Articular chondrocyte of knee joint (primary cell): ENCODE data around the gene C1QTNF7. TPM values are rescaled to one million over a fixed set of nuclear protein-coding genes. Genes with fewer than 3 reads are reported as not detected.

ENCODE experiments used
- small RNA-seq: library from RNA; depleted of rRNA; stranded (forward); fragments of <200 nt; gene quantifications from one replicate; pipeline ENCODE3, GENCODE V24; 2012
- total RNA-seq: library from RNA; depleted of rRNA; stranded (reverse); fragments of >200 nt; gene quantifications from 2 replicates; pipeline ENCODE4 v1.2.3, GENCODE V29; 2012

Gene C1QTNF7
- 0.86 and 0.91 TPM in 2 replicates for total RNA-seq

GRCh38 chr4:15427701-15428100 lies at the start of gene C1QTNF7:
Gene C1QTNF7, plus strand, starts transcription at chr4:15428033. Its CDS starts 7,711 bp downstream, at chr4:15435744.

GRCh38 chr4:15469402-15470127 lies 41.7 kb downstream of the C1QTNF7 start, which contains the start of gene CC2D2A:
Gene CC2D2A, plus strand, starts transcription at chr4:15469882. Its CDS starts 6,051 bp downstream, at chr4:15475933.

Small RNAs within 50 kb of the gene (small RNA-seq; reads per million reads assigned to genes)
- gene AC007016.1 = not detected

Other genes starting within 250 kb of the C1QTNF7 start
- 41.0 and 45.1 TPM in 2 replicates for gene CC2D2A, start 41.8 kb downstream of the C1QTNF7 start, total RNA-seq
- gene FBXL5, start 227.3 kb downstream of the C1QTNF7 start, total RNA-seq = 105 and 145 TPM in 2 replicates